AG09319 (cell line): ENCODE results near the gene GK.

Source experiments
- DNase-seq: peaks from one replicate; pipeline ENCODE4 v3.0.0-alpha.2; 2010; ENCODE audit warnings: low read depth; ENCODE audit errors: extremely low read depth
- CTCF ChIP-seq: IDR thresholded peaks from 2 replicates; pipeline ENCODE4 v1.5.1; 2011; ENCODE audit warnings: low read depth, mild to moderate bottlenecking, inconsistent platforms, low read length, moderate library complexity

GK gene

GRCh38 chrX:30654989-30655607, 1.9 kb downstream of the GK start:
- no peak for DNase-seq
- TF ChIP-seq CTCF = no peak

DNA sequence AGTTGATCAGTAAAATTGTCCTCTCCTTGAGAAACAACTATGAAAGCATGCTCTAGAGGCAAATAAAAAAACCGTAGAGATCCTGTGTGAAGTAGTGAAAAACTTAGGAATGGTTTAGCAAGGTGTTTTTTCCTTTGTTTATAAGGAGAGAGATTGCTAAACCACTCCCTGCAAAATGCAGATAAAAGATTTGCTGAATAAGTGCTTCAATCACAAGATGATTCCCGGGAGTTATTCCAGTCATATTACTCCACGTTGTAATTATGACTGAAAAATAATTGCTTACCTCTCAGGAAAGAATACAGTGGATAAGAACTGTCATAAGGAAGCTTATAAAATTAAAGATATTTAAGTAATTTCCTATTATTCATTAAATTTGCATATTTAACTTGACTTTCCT, 2.8 kb downstream of the GK start:
- DNase-seq = no peak
- TF ChIP-seq CTCF = no peak

DNA sequence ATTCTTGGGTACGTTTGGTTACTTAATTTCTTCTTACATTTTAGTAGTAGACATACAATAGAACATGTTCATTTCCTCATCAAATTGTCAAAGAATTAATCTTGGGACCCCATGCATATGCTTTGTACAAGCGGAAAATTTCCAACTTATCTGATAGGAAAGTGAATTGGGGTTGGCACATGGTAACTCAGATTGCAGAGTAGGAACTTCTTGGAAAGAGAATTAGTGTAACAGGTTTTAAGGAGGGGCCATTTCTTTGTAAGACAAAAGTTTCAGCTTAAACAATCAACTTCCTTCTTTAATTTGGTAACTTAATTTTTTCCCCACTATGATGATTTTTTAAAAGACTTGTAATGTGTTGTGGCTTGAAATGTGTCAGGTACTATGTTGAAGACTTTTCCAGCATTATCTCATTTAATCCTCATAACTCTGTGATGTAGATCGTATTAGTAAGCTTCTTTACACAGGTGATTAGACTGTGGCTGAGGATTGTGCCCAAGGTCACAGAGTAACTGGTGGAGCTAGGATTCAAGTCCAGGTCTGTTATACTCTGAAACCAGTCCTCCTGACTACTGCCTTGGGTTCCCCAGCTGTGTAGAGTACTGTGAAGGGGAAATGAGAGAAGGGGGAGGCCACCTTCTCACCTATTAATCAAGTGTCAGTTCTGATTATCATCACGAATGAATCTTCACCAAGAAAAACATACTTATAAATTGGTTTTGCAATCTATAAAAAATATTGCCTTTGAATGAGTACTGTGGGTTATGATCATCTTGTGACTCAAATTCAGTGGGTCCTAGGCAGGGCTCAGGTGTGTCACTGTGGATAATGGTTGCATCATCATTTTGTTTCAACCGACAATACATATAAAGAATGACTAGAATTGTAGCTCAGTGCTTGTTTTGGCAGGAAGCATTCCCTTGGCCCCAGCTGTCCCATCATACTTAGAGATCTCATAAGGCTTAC, 4.3 kb downstream of the GK start:
- no peak for DNase-seq
- no peak for TF ChIP-seq CTCF

GRCh38 chrX:30659421-30659820, 6.2 kb downstream of the GK start:
- no peak for DNase-seq
- no peak for TF ChIP-seq CTCF

- TF ChIP-seq CTCF = no peak
- no peak for DNase-seq
Observed at GRCh38 chrX:30661228-30661627, 8.0 kb downstream of the GK start.

- no peak for DNase-seq
- TF ChIP-seq CTCF = no peak
Observed at GRCh38 chrX:30663322-30663721, 10.1 kb downstream of the GK start.

GRCh38 chrX:30665471-30665870, 12.2 kb downstream of the GK start:
- TF ChIP-seq CTCF = no peak
- DNase-seq = no peak
